Endothelial cell of umbilical vein (primary cell): Measurements from ENCODE around the gene CCDC38. TPM values are rescaled to one million over a fixed set of nuclear protein-coding genes. Genes with fewer than 3 reads are reported as not detected.

Experiments used
- BruUV-seq: library from RNA; stranded (reverse); fragments of 400-500 nt; replicated peaks from 2 replicates; lab custom pipeline; 2021; lab: Mats Ljungman, UMichigan
- CTCF ChIA-PET: fragments of 300-600, 350-600 bp; sonication (Branson Sonifier 250); formaldehyde crosslinking; loops from one replicate; lab custom pipeline; 2021; ENCODE audit warnings: antibody characterized with exemption, inconsistent platforms; lab: Charles Lee
- POLR2A ChIA-PET: fragments of 300-600, 350-600 bp; sonication (Branson Sonifier 250); formaldehyde crosslinking; loops from one replicate; lab custom pipeline; 2021; ENCODE audit warnings: antibody characterized with exemption, inconsistent platforms; lab: Charles Lee
- DNase-seq: peaks from one replicate; pipeline ENCODE4 v3.0.0-alpha.2; 2011; ENCODE audit warnings: low read depth, low spot score
- FAIRE-seq: peaks from 2 replicates; lab custom pipeline; 2011; peaks lifted over from hg19 to GRCh38; lab: Jason Lieb, UNC
- H2AFZ ChIP-seq: 2 replicates; pipeline ENCODE4 v1.6.0; 2012; ENCODE audit warnings: low read depth, low read length, control low read depth, inconsistent platforms
- H3K27ac ChIP-seq: 2 replicates; pipeline ENCODE4 v1.5.1; 2011; ENCODE audit warnings: low read depth, mild to moderate bottlenecking, control low read depth, low read length, moderate library complexity; ENCODE audit not compliant: insufficient read depth
- H3K27me3 ChIP-seq, 2 experiments: 2 replicates each; pipeline versions ENCODE4 v1.6.0 to v1.6.1; 2011; ENCODE audit warnings: low read length in 2 of 2, mixed read lengths in 1 of 2; ENCODE audit not compliant: control insufficient read depth in 2 of 2, insufficient read depth in 2 of 2
- H3K36me3 ChIP-seq, 2 experiments: 2 replicates in 1 of 2; 3 replicates in 1 of 2; pipeline ENCODE4 v1.5.1; 2011; ENCODE audit warnings: low read length in 2 of 2, mild to moderate bottlenecking in 1 of 2, moderate library complexity in 1 of 2; ENCODE audit not compliant: control insufficient read depth in 2 of 2, insufficient read depth in 2 of 2; ENCODE audit errors: extremely low read depth in 1 of 2
- H3K4me1 ChIP-seq: 3 replicates; pipeline ENCODE4 v1.5.1; 2011; ENCODE audit warnings: mild to moderate bottlenecking, low read length; ENCODE audit not compliant: control insufficient read depth, insufficient read depth; ENCODE audit errors: extremely low read depth
- H3K4me2 ChIP-seq: 2 replicates; pipeline ENCODE4 v1.6.1; 2011; ENCODE audit warnings: low read length, control low read depth, mixed read lengths; ENCODE audit not compliant: insufficient read depth
- H3K4me3 ChIP-seq, 3 experiments: fragments of 200-600 bp in 1 of 3; sonication (generic), shearing (Covaris generic) in 1 of 3; replicated peaks in 1 of 3; 2 replicates each; pipeline ENCODE4 v1.5.1; 2011 to 2016; ENCODE audit warnings: control low read depth in 3 of 3, low read length in 3 of 3, mild to moderate bottlenecking in 2 of 3, inconsistent platforms in 1 of 3, low read depth in 1 of 3, moderate library complexity in 1 of 3; ENCODE audit not compliant: insufficient read depth in 1 of 3
- H3K79me2 ChIP-seq: 2 replicates; pipeline ENCODE4 v1.6.0; 2012; ENCODE audit warnings: low read length, inconsistent platforms; ENCODE audit not compliant: control insufficient read depth, insufficient read depth
- H3K9ac ChIP-seq: replicated peaks from 2 replicates; pipeline ENCODE3; 2011; ENCODE audit warnings: low read length, control low read depth; ENCODE audit not compliant: insufficient read depth; ENCODE audit errors: extremely low read depth
- H3K9me1 ChIP-seq: replicated peaks from 3 replicates; pipeline ENCODE4 v1.6.0; 2011; ENCODE audit warnings: mild to moderate bottlenecking, low read length; ENCODE audit not compliant: control insufficient read depth, insufficient read depth; ENCODE audit errors: extremely low read depth
- H3K9me3 ChIP-seq: replicated peaks from 2 replicates; pipeline ENCODE4 v1.5.1; 2012; ENCODE audit warnings: low read length, inconsistent platforms; ENCODE audit not compliant: control insufficient read depth, insufficient read depth
- H4K20me1 ChIP-seq: replicated peaks from 2 replicates; pipeline ENCODE3; 2011; ENCODE audit warnings: mild to moderate bottlenecking, low read length; ENCODE audit not compliant: control insufficient read depth, insufficient read depth; ENCODE audit errors: extremely low read depth
- CTCF ChIP-seq, 2 donors: IDR thresholded peaks; 1 replicate in 1 of 2; 2 replicates in 1 of 2; pipeline ENCODE4 v1.5.1; 2011; ENCODE audit warnings: low read length in 2 of 2, mild to moderate bottlenecking in 2 of 2, moderate library complexity in 2 of 2, control low read depth in 1 of 2, inconsistent platforms in 1 of 2, low read depth in 1 of 2; ENCODE audit not compliant: insufficient read depth in 1 of 2; ENCODE audit errors: extremely low read depth in 1 of 2
- EZH2 ChIP-seq: IDR thresholded peaks from 2 replicates; pipeline ENCODE4 v1.6.1; 2012; ENCODE audit warnings: borderline replicate concordance, low read depth, mild to moderate bottlenecking, moderate library complexity, low read length, inconsistent platforms; ENCODE audit not compliant: severe bottlenecking
- FOS ChIP-seq: IDR thresholded peaks from 2 replicates; pipeline ENCODE4 v1.6.1; 2011; ENCODE audit warnings: mild to moderate bottlenecking, low read length, moderate library complexity, borderline replicate concordance; ENCODE audit not compliant: insufficient read depth
- GATA2 ChIP-seq: IDR thresholded peaks from 2 replicates; pipeline ENCODE4 v1.7.0; 2011; ENCODE audit warnings: low read depth, mild to moderate bottlenecking, moderate library complexity, mixed read lengths, low read length; ENCODE audit not compliant: insufficient read length, insufficient read depth
- JUN ChIP-seq: IDR thresholded peaks from 2 replicates; pipeline ENCODE4 v1.6.1; 2011; ENCODE audit warnings: borderline replicate concordance, low read depth; ENCODE audit not compliant: insufficient read length, insufficient read depth
- MYC ChIP-seq: IDR thresholded peaks from one replicate; pipeline ENCODE4 v1.6.1; 2011; ENCODE audit warnings: mild to moderate bottlenecking, low read depth, low read length
- POLR2A ChIP-seq: IDR thresholded peaks from 2 replicates; pipeline ENCODE4 v1.6.1; 2012; ENCODE audit warnings: low read depth, mild to moderate bottlenecking, control low read depth, low read length
- POLR2AphosphoS5 ChIP-seq: IDR thresholded peaks from 2 replicates; pipeline ENCODE4 v1.6.1; 2012; ENCODE audit warnings: low read depth, mild to moderate bottlenecking, control low read depth, low read length, moderate library complexity; ENCODE audit not compliant: insufficient read depth
- dilution Hi-C: fragments of 300-500 bp; cut with MboI; formaldehyde crosslinking; loops from one replicate; pipeline ENCODE4 v1.15.0; 2019; ENCODE audit warnings: low sequenced_read_pairs; ENCODE audit not compliant: extremely low pct_ligation_motif_present
- intact Hi-C: fragments of 100-400 bp; cut with micrococcal nuclease; formaldehyde crosslinking; loops from one replicate; pipeline ENCODE4 v1.10.0; 2022
- polyA plus RNA-seq, 4 experiments: library from polyadenylated mRNA; depleted of rRNA in 3 of 4; stranded (reverse) in 3 of 4; unstranded in 1 of 4; fragments of >200 nt; gene quantifications; 2 replicates each; pipeline versions ENCODE4 v1.2.1 to v1.2.3, GENCODE V29; 2011 to 2012; ENCODE audit warnings: missing spikeins in 1 of 4
- total RNA-seq: library from RNA; stranded (reverse); gene quantifications from 2 replicates; pipeline ENCODE4 v1.2.3, GENCODE V29; 2021
- TF ChIP-seq, protein P1 (sequence below): IDR thresholded peaks from 2 replicates; pipeline ENCODE4 v1.6.1; 2011; ENCODE audit not compliant: insufficient read depth, insufficient read length

Gene CCDC38
- total and polyA plus RNA-seq, 2 donors (not counting 3 experiments of a cell fraction or from before 2014, with no cell fraction given), result not detected

DNA sequence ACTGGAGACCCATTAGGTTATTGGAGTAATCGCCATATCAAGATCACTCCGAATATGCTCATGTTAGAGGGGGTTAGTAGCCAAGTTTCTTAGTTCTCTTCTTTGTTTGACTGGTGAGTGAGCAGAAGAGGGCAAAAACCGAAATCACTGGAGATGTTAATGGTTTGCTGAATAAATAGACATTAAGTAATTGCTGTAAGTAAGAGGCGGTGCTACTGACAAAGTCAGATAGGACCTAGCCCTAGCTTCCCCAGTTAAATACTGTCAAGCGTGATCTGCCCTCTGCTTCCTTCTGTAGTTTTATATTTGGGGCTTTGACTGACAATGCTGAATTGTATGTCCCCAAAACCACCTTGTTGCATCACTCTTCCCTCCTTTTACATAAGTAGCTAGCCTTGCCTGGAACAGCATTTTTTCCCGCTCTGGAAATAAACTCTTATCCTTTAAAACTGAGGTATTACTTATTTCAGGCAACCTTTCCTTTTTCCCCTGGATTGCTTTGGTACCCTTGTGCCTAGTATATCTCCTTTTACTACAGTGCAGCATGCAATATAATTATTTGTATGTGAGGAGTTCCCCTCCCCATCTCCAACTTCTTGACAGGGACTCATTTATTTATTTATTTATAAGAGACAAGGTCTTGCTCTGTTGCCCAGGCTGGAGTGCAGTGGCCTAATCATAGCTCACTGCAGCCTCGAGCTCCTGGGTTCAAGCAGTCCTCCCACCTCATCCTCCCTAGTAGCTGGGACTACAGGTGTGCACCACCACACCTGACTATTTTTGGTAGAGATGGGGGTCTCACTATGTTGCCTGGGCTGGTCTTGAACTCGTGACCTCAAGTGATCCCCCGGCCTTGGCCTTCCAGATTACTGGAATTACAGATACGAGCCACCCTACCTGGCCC is 82.2 kb downstream of the CCDC38 start:
- no peak for TF ChIP-seq JUN
- TF ChIP-seq, protein P1, sequence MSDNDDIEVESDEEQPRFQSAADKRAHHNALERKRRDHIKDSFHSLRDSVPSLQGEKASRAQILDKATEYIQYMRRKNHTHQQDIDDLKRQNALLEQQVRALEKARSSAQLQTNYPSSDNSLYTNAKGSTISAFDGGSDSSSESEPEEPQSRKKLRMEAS, result no peak
- no peak for TF ChIP-seq CTCF (IDR thresholded peaks at IDR 0.05; ENCODE audit: extremely low read depth in 1 of 2, insufficient read depth in 1 of 2, low read depth in 1 of 2, low read length in 2 of 2)
- no peak for TF ChIP-seq EZH2
- TF ChIP-seq FOS, result no peak
- TF ChIP-seq POLR2A, result no peak
- TF ChIP-seq MYC, result no peak
- no peak for TF ChIP-seq POLR2AphosphoS5
- TF ChIP-seq GATA2, result no peak
- H3K4me2 ChIP-seq, result peak overlapping the region; percentile 93
- BruUV-seq, result no TSS peak
- no peak overlapping the region for H3K27ac ChIP-seq
- peaks cover 49% of the 10 kb centered on the region for H3K79me2 ChIP-seq
- peaks cover 0 to 7% of the 10 kb centered on the region in 2 experiments for H3K36me3 ChIP-seq
- peak overlapping the region in 2 of 3 experiments; percentile 66 to 95 for H3K4me3 ChIP-seq
- intact Hi-C loops, result no loop called here
- no peaks in the 10 kb centered on the region for H4K20me1 ChIP-seq
- CTCF ChIA-PET, result no interaction called here
- no peak for DNase-seq
- no peak for FAIRE-seq
- H3K9me3 ChIP-seq, result no peaks in the 10 kb centered on the region
- H2AFZ ChIP-seq, result no peak overlapping the region
- H3K27me3 ChIP-seq, result no peaks in the 10 kb centered on the region
- peaks cover 16% of the 10 kb centered on the region for H3K4me1 ChIP-seq
- POLR2A ChIA-PET, result no interaction called here
- H3K9me1 ChIP-seq, result no peaks in the 10 kb centered on the region
- dilution Hi-C loops, result no loop called here
- H3K9ac ChIP-seq, result peak overlapping the region; percentile 1
